OCI-LY3 (cell line): ENCODE measurements around the gene MINDY3.

Experiments used
- H2AFZ ChIP-seq: fragments of 200-600, 300-600 bp; shearing (Covaris generic); 2 replicates; pipeline ENCODE4 v1.6.0; 2014; ENCODE audit warnings: antibody characterized with exemption, low read depth, low read length
- H3K27ac ChIP-seq: fragments of 200-600, 300-600 bp; sonication (generic); 2 replicates; pipeline ENCODE4 v1.5.1; 2014; ENCODE audit warnings: mild to moderate bottlenecking, low read length, moderate library complexity, mixed read lengths
- H3K27me3 ChIP-seq: fragments of 200-600, 300-600 bp; sonication (generic); 2 replicates; pipeline ENCODE4 v1.6.1; 2014; ENCODE audit warnings: low read depth, low read length, mixed read lengths
- H3K36me3 ChIP-seq: fragments of 200-600, 300-600 bp; sonication (generic); replicated peaks from 2 replicates; pipeline ENCODE3; 2014; ENCODE audit warnings: low read depth, low read length, mixed read lengths
- H3K4me1 ChIP-seq: fragments of 300-600, 200-600 bp; sonication (generic); 2 replicates; pipeline ENCODE4 v1.6.1; 2014; ENCODE audit warnings: low read length, mixed read lengths
- H3K4me2 ChIP-seq: fragments of 200-600, 300-600 bp; sonication (generic); 2 replicates; pipeline ENCODE4 v1.6.1; 2014; ENCODE audit warnings: low read length, mixed read lengths
- H3K4me3 ChIP-seq: fragments of 300-600, 200-600 bp; sonication (generic); 2 replicates; pipeline ENCODE4 v1.5.1; 2014; ENCODE audit warnings: antibody characterized with exemption, mild to moderate bottlenecking, low read length, moderate library complexity
- H3K79me2 ChIP-seq: fragments of 300-600, 200-600 bp; shearing (Covaris generic); 2 replicates; pipeline ENCODE4 v1.6.1; 2014; ENCODE audit warnings: mild to moderate bottlenecking, low read length, mixed read lengths
- H3K9ac ChIP-seq: fragments of 300-600, 200-600 bp; shearing (Covaris generic); 2 replicates; pipeline ENCODE4 v1.6.0; 2014; ENCODE audit warnings: mild to moderate bottlenecking, low read length, moderate library complexity
- H3K9me3 ChIP-seq: fragments of 200-600, 300-600 bp; shearing (Covaris generic); 2 replicates; pipeline ENCODE4 v1.6.1; 2014; ENCODE audit warnings: low read length, mixed read lengths; ENCODE audit not compliant: insufficient read depth
- H4K20me1 ChIP-seq: fragments of 200-600, 300-600 bp; sonication (generic); 2 replicates; pipeline ENCODE4 v1.6.1; 2016; ENCODE audit warnings: low read length, mixed read lengths; ENCODE audit not compliant: insufficient read depth
- CTCF ChIP-seq: fragments of 200-600, 300-600 bp; sonication (generic); IDR thresholded peaks from 2 replicates; pipeline ENCODE4 v1.5.1; 2014; ENCODE audit warnings: antibody characterized with exemption, low read length, low read depth
- EZH2phosphoT487 ChIP-seq: fragments of 200-600 bp; shearing (Covaris generic); IDR thresholded peaks from 2 replicates; pipeline ENCODE4 v1.6.1; 2018; ENCODE audit warnings: antibody characterized with exemption, mixed run types, low read depth

The MINDY3 gene

GRCh38 chr10:15868006-15868405, 7.7 kb upstream of the MINDY3 start:
- Histone ChIP-seq H2AFZ (no peak overlapping the region), H3K79me2 (no peaks in the 10 kb centered on the region), H3K9ac (no peak overlapping the region), H3K4me3 (no peak overlapping the region), H3K27me3 (no peaks in the 10 kb centered on the region), H3K4me2 (no peak overlapping the region), H3K36me3 (no peaks in the 10 kb centered on the region), H3K9me3 (no peaks in the 10 kb centered on the region), H3K27ac (no peak overlapping the region), H4K20me1 (no peaks in the 10 kb centered on the region), H3K4me1 (no peaks in the 10 kb centered on the region)
- TF ChIP-seq EZH2phosphoT487 = no peak
- no peak for TF ChIP-seq CTCF

- Histone ChIP-seq H3K9me3 (peaks cover 3% of the 10 kb centered on the region; the same call in 1 of the 2 replicates), H3K4me2 (no peak overlapping the region), H2AFZ (no peak overlapping the region), H4K20me1 (no peaks in the 10 kb centered on the region), H3K9ac (no peak overlapping the region), H3K36me3 (no peaks in the 10 kb centered on the region), H3K27me3 (no peaks in the 10 kb centered on the region), H3K4me3 (no peak overlapping the region), H3K79me2 (no peaks in the 10 kb centered on the region; the same call in 1 of the 2 replicates), H3K27ac (no peak overlapping the region), H3K4me1 (peaks cover 4% of the 10 kb centered on the region; the same call in 1 of the 2 replicates)
- no peak for TF ChIP-seq EZH2phosphoT487
- TF ChIP-seq CTCF = no peak
Measured at GRCh38 chr10:15865304-15865703, 5.0 kb upstream of the MINDY3 start.

- H3K36me3 ChIP-seq = no peaks in the 10 kb centered on the region
- H3K4me2 ChIP-seq = no peak overlapping the region
- H3K79me2 ChIP-seq = peaks cover 8% of the 10 kb centered on the region
- H3K27ac ChIP-seq = no peak overlapping the region
- peaks cover 4% of the 10 kb centered on the region; the same call in 1 of the 2 replicates for H3K4me1 ChIP-seq
- TF ChIP-seq CTCF (no peak), EZH2phosphoT487 (no peak)
- H3K4me3 ChIP-seq = no peak overlapping the region
- H3K27me3 ChIP-seq = no peaks in the 10 kb centered on the region
- no peak overlapping the region for H3K9ac ChIP-seq
- peaks cover 3% of the 10 kb centered on the region; the same call in 1 of the 2 replicates for H3K9me3 ChIP-seq
- no peaks in the 10 kb centered on the region for H4K20me1 ChIP-seq
- H2AFZ ChIP-seq = no peak overlapping the region
Measured at GRCh38 chr10:15864419-15864818, 4.1 kb upstream of the MINDY3 start.

- Histone ChIP-seq H3K27ac (no peak overlapping the region), H3K4me1 (peaks cover 10% of the 10 kb centered on the region)
Measured at GRCh38 chr10:15863733-15864132, 3.4 kb upstream of the MINDY3 start.

More at GRCh38 chr10:15863733-15864132, 3.4 kb upstream of the MINDY3 start:
- H3K9me3 ChIP-seq = peaks cover 3% of the 10 kb centered on the region; the same call in 1 of the 2 replicates
- H4K20me1 ChIP-seq = no peaks in the 10 kb centered on the region
- H3K4me3 ChIP-seq = no peak overlapping the region
- TF ChIP-seq EZH2phosphoT487 = no peak
- TF ChIP-seq CTCF = no peak
- H3K4me2 ChIP-seq = no peak overlapping the region
- peaks cover 15% of the 10 kb centered on the region for H3K79me2 ChIP-seq
- no peak overlapping the region for H2AFZ ChIP-seq
- no peaks in the 10 kb centered on the region for H3K27me3 ChIP-seq
- no peaks in the 10 kb centered on the region for H3K36me3 ChIP-seq
- no peak overlapping the region for H3K9ac ChIP-seq
